HepG2 (cell line): Measurements from ENCODE around the gene ZSWIM9. TPM values are rescaled to one million over a fixed set of nuclear protein-coding genes. Genes with fewer than 3 reads are reported as not detected.

ENCODE experiments used
- CENPT ChIP-seq: sonication (generic); formaldehyde crosslinking; IDR thresholded peaks from 2 replicates; pipeline ENCODE4 v1.8.0; 2022; ENCODE audit warnings: low read depth, mild to moderate bottlenecking, moderate library complexity, missing genetic modification reagents
- DR1 ChIP-seq: sonication (generic); formaldehyde crosslinking; IDR thresholded peaks from 2 replicates; pipeline ENCODE4 v1.8.0; 2021; ENCODE audit warnings: mild to moderate bottlenecking, missing genetic modification reagents, inconsistent platforms
- LCORL ChIP-seq, 2 experiments: fragments of 450-650 bp in 1 of 2; sonication (generic) in 1 of 2; formaldehyde crosslinking in 1 of 2; IDR thresholded peaks; 2 replicates each; pipeline versions ENCODE4 v1.5.0 to v1.6.1; 2017 to 2020; ENCODE audit warnings: antibody characterized with exemption in 1 of 2, missing genetic modification reagents in 1 of 2
- MED8 ChIP-seq: sonication (generic); formaldehyde crosslinking; IDR thresholded peaks from 2 replicates; pipeline ENCODE4 v1.8.1; 2023; ENCODE audit warnings: mild to moderate bottlenecking, missing genetic modification reagents; ENCODE audit not compliant: insufficient replicate concordance
- POGZ ChIP-seq: sonication (generic); formaldehyde crosslinking; IDR thresholded peaks from 2 replicates; pipeline ENCODE4 v1.4.0; 2020; ENCODE audit warnings: mild to moderate bottlenecking, missing genetic modification reagents
- REL ChIP-seq: sonication (generic); formaldehyde crosslinking; conservative IDR thresholded peaks from 2 replicates; pipeline ENCODE4 v1.8.0; 2022; ENCODE audit warnings: mild to moderate bottlenecking, missing genetic modification reagents, moderate library complexity
- SOX5 ChIP-seq: IDR thresholded peaks from 2 replicates; pipeline ENCODE4 v1.6.1; 2016; ENCODE audit warnings: borderline replicate concordance
- WIZ ChIP-seq: sonication (generic); formaldehyde crosslinking; IDR thresholded peaks from 2 replicates; pipeline ENCODE4 v1.5.1; 2020; ENCODE audit warnings: mild to moderate bottlenecking, missing genetic modification reagents
- YEATS2 ChIP-seq: sonication (generic); formaldehyde crosslinking; IDR thresholded peaks from 2 replicates; pipeline ENCODE4 v1.4.0; 2020; ENCODE audit warnings: missing genetic modification reagents, borderline replicate concordance
- ZBTB25 ChIP-seq: IDR thresholded peaks from 2 replicates; pipeline ENCODE4 v1.6.1; 2018; ENCODE audit warnings: missing genetic modification reagents
- ZBTB3 ChIP-seq: sonication (generic); formaldehyde crosslinking; IDR thresholded peaks from 2 replicates; pipeline ENCODE4 v1.4.0; 2020; ENCODE audit warnings: low read depth, mild to moderate bottlenecking, moderate library complexity, missing genetic modification reagents, borderline replicate concordance
- ZC3H13 ChIP-seq: sonication (generic); formaldehyde crosslinking; IDR thresholded peaks from 2 replicates; pipeline ENCODE4 v1.8.1; 2023; ENCODE audit warnings: mild to moderate bottlenecking, missing genetic modification reagents, moderate library complexity
- ZNF501 ChIP-seq: sonication (generic); formaldehyde crosslinking; IDR thresholded peaks from 2 replicates; pipeline ENCODE4 v1.5.1; 2020; ENCODE audit warnings: mild to moderate bottlenecking, moderate library complexity, missing genetic modification reagents
- ZNF574 ChIP-seq: sonication (generic); formaldehyde crosslinking; IDR thresholded peaks from 2 replicates; pipeline ENCODE4 v1.4.0; 2020; ENCODE audit warnings: missing genetic modification reagents
- ZNF589 ChIP-seq: sonication (generic); formaldehyde crosslinking; conservative IDR thresholded peaks from 2 replicates; pipeline ENCODE4 v1.8.0; 2022; ENCODE audit warnings: mild to moderate bottlenecking, moderate library complexity, missing genetic modification reagents
- ZNF644 ChIP-seq: IDR thresholded peaks from 2 replicates; pipeline ENCODE4 v1.6.1; 2016; ENCODE audit warnings: low read depth
- ZNF709 ChIP-seq: sonication (generic); formaldehyde crosslinking; IDR thresholded peaks from 2 replicates; pipeline ENCODE4 v1.5.0; 2020; ENCODE audit warnings: mild to moderate bottlenecking, missing genetic modification reagents
- polyA plus RNA-seq, 8 experiments: library from polyadenylated mRNA; depleted of rRNA in 3 of 8; stranded (reverse) in 7 of 8; unstranded in 1 of 8; fragments of >200 nt; fragmentation: Illumina TruSeq in 4 of 8; extraction: Trizol in 4 of 8; gene quantifications; 2 replicates each; pipeline versions ENCODE4 v1.2.1 to v1.2.3, GENCODE V29; 2011 to 2016; ENCODE audit warnings: low read depth in 4 of 8, missing spikeins in 1 of 8, mixed read lengths in 1 of 8; ENCODE audit not compliant: insufficient read depth in 1 of 8
- total RNA-seq, 5 experiments: library from RNA; depleted of rRNA; stranded (reverse); fragments of >200 nt; fragmentation: Illumina TruSeq; extraction: Trizol; gene quantifications; 2 replicates each; pipeline ENCODE4 v1.2.3, GENCODE V29; 2016; ENCODE audit warnings: low read depth in 1 of 5
- TF ChIP-seq, protein P1 (sequence below): sonication (generic); formaldehyde crosslinking; IDR thresholded peaks from 2 replicates; pipeline ENCODE4 v1.9.0; 2022; ENCODE audit warnings: missing genetic modification reagents, mild to moderate bottlenecking, borderline replicate concordance
- TF ChIP-seq, protein P2 (sequence below): sonication (generic); formaldehyde crosslinking; IDR thresholded peaks from 2 replicates; pipeline ENCODE4 v1.8.1; 2022; ENCODE audit warnings: low read depth, mild to moderate bottlenecking, missing genetic modification reagents

ZSWIM9 gene
- total and polyA plus RNA-seq, 2 of the 13 experiments (the other 11 are each of a cell fraction or from before 2014, with no cell fraction given): 0.18 to 1.1 TPM

DNA sequence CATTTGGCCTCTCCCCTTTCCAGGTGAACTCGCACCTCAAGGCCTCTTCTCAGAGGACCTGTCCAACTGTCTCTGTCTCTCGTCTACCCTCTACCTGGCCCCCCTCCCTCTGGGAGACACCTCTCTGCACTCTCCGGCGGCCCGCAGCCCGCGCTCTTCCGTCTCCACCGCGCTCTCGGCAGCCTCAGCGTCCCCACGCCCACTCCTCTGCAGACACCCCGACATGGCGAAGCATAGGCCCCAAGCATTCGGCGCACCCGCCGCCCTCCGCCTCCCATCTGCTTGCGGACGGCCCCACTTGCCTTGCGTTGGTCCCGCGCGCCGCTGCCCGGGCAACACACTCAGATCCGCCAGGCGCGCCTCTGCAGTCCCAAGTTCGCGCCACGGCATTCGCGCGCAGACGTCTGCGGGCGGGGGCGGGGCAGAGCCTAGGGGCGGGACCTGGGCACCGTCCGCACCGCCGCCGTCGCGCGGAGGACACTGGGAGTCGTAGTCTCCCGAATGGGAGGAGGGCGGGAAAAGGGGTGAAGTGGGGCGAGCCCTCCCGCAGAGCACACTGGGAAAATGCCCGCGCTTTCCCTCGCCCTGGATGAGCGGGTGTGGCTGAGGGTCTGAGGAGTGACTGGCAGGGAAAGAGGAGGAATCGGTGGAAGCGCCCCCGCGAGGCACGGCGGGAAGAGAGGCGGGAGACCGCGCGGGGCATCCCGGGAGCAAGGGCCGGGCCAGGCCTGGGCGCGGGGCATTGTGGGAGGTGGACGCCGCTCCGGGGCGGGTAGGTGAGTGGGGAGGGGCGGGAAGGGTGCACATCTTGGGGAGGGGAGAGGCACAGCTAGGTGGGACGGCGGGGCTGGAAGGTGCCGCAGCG is at the start of gene ZSWIM9, which contains the start of gene LIG1 (continued):
- TF ChIP-seq, protein P1, sequence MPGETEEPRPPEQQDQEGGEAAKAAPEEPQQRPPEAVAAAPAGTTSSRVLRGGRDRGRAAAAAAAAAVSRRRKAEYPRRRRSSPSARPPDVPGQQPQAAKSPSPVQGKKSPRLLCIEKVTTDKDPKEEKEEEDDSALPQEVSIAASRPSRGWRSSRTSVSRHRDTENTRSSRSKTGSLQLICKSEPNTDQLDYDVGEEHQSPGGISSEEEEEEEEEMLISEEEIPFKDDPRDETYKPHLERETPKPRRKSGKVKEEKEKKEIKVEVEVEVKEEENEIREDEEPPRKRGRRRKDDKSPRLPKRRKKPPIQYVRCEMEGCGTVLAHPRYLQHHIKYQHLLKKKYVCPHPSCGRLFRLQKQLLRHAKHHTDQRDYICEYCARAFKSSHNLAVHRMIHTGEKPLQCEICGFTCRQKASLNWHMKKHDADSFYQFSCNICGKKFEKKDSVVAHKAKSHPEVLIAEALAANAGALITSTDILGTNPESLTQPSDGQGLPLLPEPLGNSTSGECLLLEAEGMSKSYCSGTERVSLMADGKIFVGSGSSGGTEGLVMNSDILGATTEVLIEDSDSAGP (CRISPR knock-in tag): peak; percentile 63; the same call in 1 of the 2 replicates
- TF ChIP-seq ZNF574 (CRISPR knock-in tag) (peak; percentile 77), POGZ (CRISPR knock-in tag) (peak; percentile 70), REL (CRISPR knock-in tag) (peak; percentile 67; the same call in 1 of the 2 replicates), CENPT (CRISPR knock-in tag) (peak; percentile 76; the same call in 1 of the 2 replicates), ZBTB3 (CRISPR knock-in tag) (peak; percentile 89; the same call in 1 of the 2 replicates), DR1 (peak; percentile 86), ZNF501 (CRISPR knock-in tag) (peak; percentile 53; the same call in 1 of the 2 replicates), ZNF644 (CRISPR knock-in tag) (no peak), LCORL (IDR thresholded peaks at IDR 0.05) (no peak), LCORL (CRISPR knock-in tag; IDR thresholded peaks at IDR 0.05) (peak; percentile 33; the same call in 1 of the 2 replicates), SOX5 (CRISPR knock-in tag) (peak; percentile 18; the same call in 1 of the 2 replicates), ZBTB25 (CRISPR knock-in tag) (peak; percentile 47; the same call in 1 of the 2 replicates), WIZ (CRISPR knock-in tag) (peak; percentile 37; the same call in 1 of the 2 replicates), YEATS2 (CRISPR knock-in tag) (peak; percentile 89), ZC3H13 (CRISPR knock-in tag) (peak; percentile 75; the same call in 1 of the 2 replicates), MED8 (CRISPR knock-in tag) (no peak), ZNF589 (peak; percentile 90; the same call in 1 of the 2 replicates), ZNF709 (peak; percentile 59)
- TF ChIP-seq, protein P2, sequence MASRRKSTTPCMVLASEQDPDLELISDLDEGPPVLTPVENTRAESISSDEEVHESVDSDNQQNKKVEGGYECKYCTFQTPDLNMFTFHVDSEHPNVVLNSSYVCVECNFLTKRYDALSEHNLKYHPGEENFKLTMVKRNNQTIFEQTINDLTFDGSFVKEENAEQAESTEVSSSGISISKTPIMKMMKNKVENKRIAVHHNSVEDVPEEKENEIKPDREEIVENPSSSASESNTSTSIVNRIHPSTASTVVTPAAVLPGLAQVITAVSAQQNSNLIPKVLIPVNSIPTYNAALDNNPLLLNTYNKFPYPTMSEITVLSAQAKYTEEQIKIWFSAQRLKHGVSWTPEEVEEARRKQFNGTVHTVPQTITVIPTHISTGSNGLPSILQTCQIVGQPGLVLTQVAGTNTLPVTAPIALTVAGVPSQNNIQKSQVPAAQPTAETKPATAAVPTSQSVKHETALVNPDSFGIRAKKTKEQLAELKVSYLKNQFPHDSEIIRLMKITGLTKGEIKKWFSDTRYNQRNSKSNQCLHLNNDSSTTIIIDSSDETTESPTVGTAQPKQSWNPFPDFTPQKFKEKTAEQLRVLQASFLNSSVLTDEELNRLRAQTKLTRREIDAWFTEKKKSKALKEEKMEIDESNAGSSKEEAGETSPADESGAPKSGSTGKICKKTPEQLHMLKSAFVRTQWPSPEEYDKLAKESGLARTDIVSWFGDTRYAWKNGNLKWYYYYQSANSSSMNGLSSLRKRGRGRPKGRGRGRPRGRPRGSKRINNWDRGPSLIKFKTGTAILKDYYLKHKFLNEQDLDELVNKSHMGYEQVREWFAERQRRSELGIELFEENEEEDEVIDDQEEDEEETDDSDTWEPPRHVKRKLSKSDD: peak; percentile 85
